Progenitor cell of endocrine pancreas (in vitro differentiated cells): ENCODE measurements around the gene SOBP. TPM values are rescaled to one million over a fixed set of nuclear protein-coding genes. Genes with fewer than 3 reads are reported as not detected.

Experiments
- DNase-seq: peaks from one replicate; pipeline ENCODE4 v3.0.0; 2021; ENCODE audit warnings: low spot score; ENCODE audit not compliant: unreplicated experiment
- H3K27ac Mint-ChIP-seq: 2 replicates; pipeline ENCODE4 v1.8.0; 2021; ENCODE audit warnings: mild to moderate bottlenecking, moderate library complexity, mixed read lengths
- H3K27me3 Mint-ChIP-seq: 2 replicates; pipeline ENCODE4 v1.8.0; 2021; ENCODE audit warnings: mixed read lengths
- H3K36me3 Mint-ChIP-seq: 2 replicates; pipeline ENCODE4 v1.8.0; 2022; ENCODE audit warnings: mixed read lengths; ENCODE audit not compliant: insufficient read depth
- H3K4me1 Mint-ChIP-seq: 2 replicates; pipeline ENCODE4 v1.8.0; 2021; ENCODE audit warnings: low read depth, mixed read lengths
- H3K4me3 Mint-ChIP-seq: 2 replicates; pipeline ENCODE4 v1.8.0; 2021; ENCODE audit warnings: low read depth, mild to moderate bottlenecking, moderate library complexity, mixed read lengths
- H3K9me3 Mint-ChIP-seq: 2 replicates; pipeline ENCODE4 v1.8.0; 2021; ENCODE audit warnings: low read depth, mixed read lengths
- CTCF ChIP-seq: fragments of 200-600 bp; sonication (generic); IDR thresholded peaks from one replicate; pipeline ENCODE4 v1.5.0; 2021; ENCODE audit warnings: antibody characterized with exemption, mild to moderate bottlenecking; ENCODE audit not compliant: unreplicated experiment
- total RNA-seq: library from RNA; stranded (reverse); gene quantifications from 2 replicates; pipeline ENCODE4 v1.2.1, GENCODE V29; 2021

The SOBP gene
- total RNA-seq, 1 donor from 2014 or later = 17.0 TPM

- Mint-ChIP-seq H3K4me3 (no peak overlapping the region), H3K27ac (no peak overlapping the region), H3K9me3 (no peaks in the 10 kb centered on the region)
Measured at GRCh38 chr6:107632381-107633136, 142.6 kb downstream of the SOBP start.

DNA sequence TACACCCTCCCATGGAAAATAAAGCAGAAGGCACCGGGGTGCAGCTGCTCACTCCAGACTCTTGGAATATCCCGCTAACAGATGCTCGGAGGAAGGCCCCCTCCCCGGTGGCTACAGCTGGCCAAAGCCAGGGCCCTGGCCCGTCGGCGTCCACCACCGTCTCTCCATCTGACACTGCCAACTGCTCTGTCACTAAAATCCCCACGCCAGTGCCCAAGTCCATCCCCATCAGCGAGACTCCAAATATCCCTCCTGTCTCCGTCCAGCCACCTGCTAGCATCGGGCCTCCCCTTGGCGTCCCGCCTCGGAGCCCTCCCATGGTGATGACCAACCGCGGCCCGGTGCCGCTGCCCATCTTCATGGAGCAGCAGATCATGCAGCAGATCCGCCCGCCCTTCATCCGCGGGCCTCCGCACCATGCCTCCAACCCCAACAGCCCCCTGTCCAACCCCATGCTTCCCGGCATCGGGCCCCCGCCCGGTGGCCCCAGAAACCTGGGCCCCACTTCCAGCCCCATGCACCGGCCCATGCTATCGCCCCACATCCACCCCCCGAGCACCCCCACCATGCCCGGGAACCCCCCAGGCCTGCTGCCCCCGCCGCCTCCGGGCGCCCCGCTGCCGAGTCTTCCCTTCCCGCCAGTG is 143.9 kb downstream of the SOBP start:
- no peak for DNase-seq
- peak overlapping the region; percentile 39 for H3K4me3 Mint-ChIP-seq
- TF ChIP-seq CTCF = no peak
- peaks cover 2% of the 10 kb centered on the region for H3K4me1 Mint-ChIP-seq
- H3K27ac Mint-ChIP-seq = no peak overlapping the region
- H3K9me3 Mint-ChIP-seq = no peaks in the 10 kb centered on the region
- H3K36me3 Mint-ChIP-seq = peaks cover 13% of the 10 kb centered on the region
- H3K27me3 Mint-ChIP-seq = peaks cover 36% of the 10 kb centered on the region

More at GRCh38 chr6:107632381-107633136, 142.6 kb downstream of the SOBP start:
- H3K27me3 Mint-ChIP-seq = peaks cover 36% of the 10 kb centered on the region
- DNase-seq = no peak
- peaks cover 2% of the 10 kb centered on the region for H3K4me1 Mint-ChIP-seq
- H3K36me3 Mint-ChIP-seq = peaks cover 13% of the 10 kb centered on the region
- TF ChIP-seq CTCF = no peak

- Mint-ChIP-seq H3K4me1 (no peaks in the 10 kb centered on the region), H3K36me3 (peaks cover 13% of the 10 kb centered on the region), H3K9me3 (no peaks in the 10 kb centered on the region), H3K27me3 (peaks cover 36% of the 10 kb centered on the region), H3K27ac (no peak overlapping the region), H3K4me3 (peak overlapping the region; percentile 30)
- DNase-seq = peak; percentile 16
- no peak for TF ChIP-seq CTCF
Measured at GRCh38 chr6:107634324-107635056, 144.6 kb downstream of the SOBP start.

GRCh38 chr6:107635057-107635515 is 145.2 kb downstream of the SOBP start:
- Mint-ChIP-seq H3K27ac (peak overlapping the region; percentile 59), H3K36me3 (peaks cover 13% of the 10 kb centered on the region), H3K27me3 (peaks cover 36% of the 10 kb centered on the region), H3K4me3 (peak overlapping the region; percentile 26), H3K9me3 (no peaks in the 10 kb centered on the region), H3K4me1 (no peaks in the 10 kb centered on the region)
- DNase-seq = no peak
- TF ChIP-seq CTCF = no peak

DNA sequence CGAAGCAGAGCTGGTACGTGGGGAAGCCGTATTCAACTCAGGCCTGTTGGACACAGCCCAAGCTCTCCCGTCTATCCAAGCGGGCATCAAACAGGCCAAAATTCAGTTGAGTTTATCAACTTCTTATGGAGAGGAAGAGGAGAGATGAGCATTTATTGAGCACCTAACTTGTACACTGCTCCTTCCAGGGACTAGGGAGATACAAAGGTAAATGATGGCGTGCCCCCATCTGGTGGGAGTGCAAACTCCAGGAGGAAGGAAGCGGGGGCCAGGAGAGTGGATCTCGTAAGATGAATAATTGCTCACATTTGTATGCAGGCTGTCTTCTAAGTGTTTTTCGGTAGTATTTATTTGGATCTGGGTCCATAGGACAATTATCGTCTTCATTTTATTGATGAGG is 146.6 kb downstream of the SOBP start:
- no peak for DNase-seq
- Mint-ChIP-seq H3K27ac (no peak overlapping the region), H3K27me3 (peaks cover 34% of the 10 kb centered on the region)

More for the DNA sequence above, 146.6 kb downstream of the SOBP start:
- Mint-ChIP-seq H3K4me3 (no peak overlapping the region), H3K4me1 (no peaks in the 10 kb centered on the region), H3K36me3 (peaks cover 13% of the 10 kb centered on the region), H3K9me3 (no peaks in the 10 kb centered on the region)
- TF ChIP-seq CTCF = no peak
